Spleen (tissue), 11 donors: ENCODE results near the gene GSTA5. TPM values are rescaled to one million over a fixed set of nuclear protein-coding genes. Genes with fewer than 3 reads are reported as not detected.
"Not testable (repeated sequence)": the region's sequence is repeated elsewhere in the genome, so short reads cannot be mapped to it uniquely, and the experiment has no call there.

Experiments used
- DNase-seq: peaks from one replicate; pipeline ENCODE4 v3.0.0-alpha.2; 2020
- H3K27ac ChIP-seq, 8 donors: fragments of 200-600 bp; sonication (generic) in 7 of 8; 1 replicate in 4 of 8; 2 replicates in 4 of 8; pipeline versions ENCODE4 v1.5.0 to v1.8.0; 2016 to 2021; ENCODE audit warnings: inconsistent platforms in 4 of 8, mild to moderate bottlenecking in 4 of 8, moderate library complexity in 1 of 8
- H3K27me3 ChIP-seq, 7 donors: fragments of 200-600 bp; sonication (generic) in 6 of 7; replicated peaks in 1 of 7; 1 replicate in 4 of 7; 2 replicates in 3 of 7; pipeline versions ENCODE4 v1.5.0 to v1.8.0; 2016 to 2021; ENCODE audit warnings: inconsistent platforms in 3 of 7, mild to moderate bottlenecking in 1 of 7
- H3K36me3 ChIP-seq, 6 donors: fragments of 200-600 bp; sonication (generic) in 5 of 6; 1 replicate in 4 of 6; 2 replicates in 2 of 6; pipeline versions ENCODE4 v1.5.0 to v1.8.0; 2016 to 2021; ENCODE audit warnings: inconsistent platforms in 2 of 6
- H3K4me1 ChIP-seq, 6 donors: fragments of 200-600 bp; sonication (generic) in 5 of 6; 1 replicate in 3 of 6; 2 replicates in 3 of 6; pipeline versions ENCODE4 v1.5.0 to v1.8.0; 2016 to 2021; ENCODE audit warnings: inconsistent platforms in 3 of 6
- H3K4me3 ChIP-seq, 8 donors: fragments of 200-600 bp; sonication (generic) in 7 of 8; 1 replicate in 4 of 8; 2 replicates in 4 of 8; pipeline versions ENCODE4 v1.5.0 to v1.8.0; 2016 to 2021; ENCODE audit warnings: inconsistent platforms in 4 of 8, mild to moderate bottlenecking in 4 of 8, moderate library complexity in 2 of 8
- H3K9me3 ChIP-seq, 8 donors: fragments of 200-600 bp; sonication (generic) in 7 of 8; 1 replicate in 4 of 8; 2 replicates in 4 of 8; pipeline versions ENCODE4 v1.5.0 to v1.8.0; 2016 to 2021; ENCODE audit warnings: inconsistent platforms in 4 of 8
- POLR2A ChIP-seq, 3 donors: fragments of 450-650 bp; IDR thresholded peaks; one replicate each; pipeline ENCODE4 v1.5.1; 2017; ENCODE audit warnings: antibody characterized with exemption in 3 of 3, mild to moderate bottlenecking in 1 of 3
- POLR2AphosphoS5 ChIP-seq, 3 donors: sonication (generic); formaldehyde crosslinking; IDR thresholded peaks; one replicate each; pipeline ENCODE4 v1.5.1; 2017; ENCODE audit warnings: antibody characterized with exemption in 3 of 3
- WGBS, 5 donors: extraction: QIAGEN DNeasy Blood & Tissue Kit in 3 of 5; methylation state at CpG; one replicate each; pipeline versions ENCODE4 v1.1.5 to v1.1.7; 2013 to 2018; 5-methylcytosine and 5-hydroxymethylcytosine counted together
- intact Hi-C: fragments of 100-400 bp; cut with DNase I; formaldehyde crosslinking; loops from one replicate; pipeline ENCODE4 v1.15.0; 2023; ENCODE audit warnings: low total_unique reads
- polyA plus RNA-seq, 3 donors: library from polyadenylated mRNA; stranded (reverse); fragments of 200-250 nt; gene quantifications; one replicate each; pipeline ENCODE4 v1.2.1, GENCODE V29; 2013
- total RNA-seq, 7 donors: library from RNA; depleted of rRNA in 3 of 7; stranded (reverse); fragments of >200 nt in 3 of 7; fragmentation: NEBNext Ultra II Directional in 4 of 7; extraction: Animal tissue kit (Norgen Biotek cat#: 25700) in 4 of 7; gene quantifications; one replicate each; pipeline versions ENCODE4 v1.1.0 to v1.2.1, GENCODE V29; 2016 to 2021
- TF ChIP-seq, protein P1 (sequence below), 11 experiments: fragments of 200-600 bp in 7 of 11; fragments of 450-650 bp in 4 of 11; sonication (generic) in 4 of 11; IDR thresholded peaks in 8 of 11; conservative IDR thresholded peaks in 3 of 11; 1 replicate in 7 of 11; 2 replicates in 4 of 11; pipeline versions ENCODE4 v1.4.0 to v1.8.0; 2016 to 2021; ENCODE audit warnings: antibody characterized with exemption in 11 of 11, inconsistent platforms in 4 of 11, mild to moderate bottlenecking in 1 of 11
- donor health status: healthy with polysubstance abuse.
- donor health status: DM: no; HTN: no; CAD: no; lungs with moderate emphysema.
- donor health status: DM: no; HTN: no; CAD: no.
- donor health status: Bipolar disorder and iron deficiency.
- donor health status: healthy.
- donor health status: DM: no; HTN: no; CAD: no.
- donor health status: DM: yes; HTN: yes; CAD: no.

The GSTA5 gene
- total and polyA plus RNA-seq, 10 donors: not detected

DNA sequence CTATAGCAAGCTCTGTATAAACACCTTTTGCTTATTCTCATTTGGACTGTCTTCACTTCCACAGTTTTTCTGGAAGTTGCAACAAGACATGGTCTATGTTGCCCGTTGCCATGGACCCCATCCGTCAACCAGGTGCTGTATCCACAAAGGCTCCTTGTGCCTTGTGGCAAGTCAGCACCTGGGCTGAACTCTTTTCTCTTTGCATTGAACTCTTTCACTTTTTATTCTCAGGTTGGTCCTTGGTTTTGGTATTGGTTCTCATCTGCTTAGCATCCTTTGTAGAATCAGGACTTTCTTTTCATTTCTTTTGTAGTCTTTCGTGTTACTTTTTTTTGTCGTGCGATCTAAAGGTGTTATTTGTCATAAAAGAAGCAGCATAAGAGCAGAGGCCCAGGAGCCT, 32.0 kb downstream of the GSTA5 start:
- H3K9me3 ChIP-seq: no peaks in the 10 kb centered on the region
- no peaks in the 10 kb centered on the region for H3K4me1 ChIP-seq
- intact Hi-C loops: no loop called here
- no peak overlapping the region for H3K27ac ChIP-seq
- H3K27me3 ChIP-seq: no peaks in the 10 kb centered on the region
- TF ChIP-seq POLR2AphosphoS5 (IDR thresholded peaks at IDR 0.05) (no peak), POLR2A (IDR thresholded peaks at IDR 0.05) (no peak)
- TF ChIP-seq, protein P1, sequence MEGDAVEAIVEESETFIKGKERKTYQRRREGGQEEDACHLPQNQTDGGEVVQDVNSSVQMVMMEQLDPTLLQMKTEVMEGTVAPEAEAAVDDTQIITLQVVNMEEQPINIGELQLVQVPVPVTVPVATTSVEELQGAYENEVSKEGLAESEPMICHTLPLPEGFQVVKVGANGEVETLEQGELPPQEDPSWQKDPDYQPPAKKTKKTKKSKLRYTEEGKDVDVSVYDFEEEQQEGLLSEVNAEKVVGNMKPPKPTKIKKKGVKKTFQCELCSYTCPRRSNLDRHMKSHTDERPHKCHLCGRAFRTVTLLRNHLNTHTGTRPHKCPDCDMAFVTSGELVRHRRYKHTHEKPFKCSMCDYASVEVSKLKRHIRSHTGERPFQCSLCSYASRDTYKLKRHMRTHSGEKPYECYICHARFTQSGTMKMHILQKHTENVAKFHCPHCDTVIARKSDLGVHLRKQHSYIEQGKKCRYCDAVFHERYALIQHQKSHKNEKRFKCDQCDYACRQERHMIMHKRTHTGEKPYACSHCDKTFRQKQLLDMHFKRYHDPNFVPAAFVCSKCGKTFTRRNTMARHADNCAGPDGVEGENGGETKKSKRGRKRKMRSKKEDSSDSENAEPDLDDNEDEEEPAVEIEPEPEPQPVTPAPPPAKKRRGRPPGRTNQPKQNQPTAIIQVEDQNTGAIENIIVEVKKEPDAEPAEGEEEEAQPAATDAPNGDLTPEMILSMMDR (IDR thresholded peaks at IDR 0.05 in 8 of 11, conservative IDR thresholded peaks at IDR 0.05 in 3 of 11): no peak
- no peak for DNase-seq
- WGBS, 5 donors: 89 to 98% (median 93%) methylated on average over 5 of the region's 5 CpGs
- no peak overlapping the region for H3K4me3 ChIP-seq
- no peaks in the 10 kb centered on the region for H3K36me3 ChIP-seq

DNA sequence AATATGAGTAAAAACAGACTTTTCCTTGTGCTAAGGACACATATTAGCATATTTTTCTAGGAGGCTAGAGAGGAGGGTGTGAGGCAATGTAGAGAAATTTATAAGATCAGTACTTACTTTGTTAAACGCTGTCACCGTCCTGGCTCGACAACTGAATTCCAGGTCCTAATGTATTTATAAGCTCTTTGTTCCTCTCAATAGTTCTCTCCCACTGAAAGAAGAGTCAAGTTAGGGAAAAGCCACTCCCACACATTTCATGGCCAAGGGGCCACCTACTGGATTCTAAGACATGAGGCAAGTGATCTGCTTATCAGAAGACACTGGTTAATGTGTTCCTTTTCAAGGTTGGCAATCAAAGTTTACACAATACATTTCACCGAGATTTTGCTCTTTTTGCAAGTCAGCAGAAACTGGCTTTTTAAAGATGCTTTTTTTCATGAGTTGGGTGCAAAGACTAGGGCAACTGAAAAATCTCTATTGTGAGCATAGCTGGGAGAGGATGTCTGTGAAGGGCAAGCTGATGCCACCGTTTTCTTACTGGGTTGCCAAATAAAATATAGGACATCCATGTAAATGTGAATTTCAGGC, 36.9 kb downstream of the GSTA5 start, which contains the start of gene GSTA1:
Gene GSTA1, minus strand, starts transcription at position 149 of the 588 bp plus-strand sequence. CDS start 4,549 bp downstream, outside the sequence.
- DNase-seq, H3K4me1 ChIP-seq, H3K27ac ChIP-seq, H3K4me3 ChIP-seq, H3K9me3 ChIP-seq, H3K36me3 ChIP-seq, intact Hi-C loops, H3K27me3 ChIP-seq: not testable (repeated sequence)
- WGBS, 5 donors: 64 to 79% (median 72%) methylated on average over 5 of the region's 5 CpGs

DNA sequence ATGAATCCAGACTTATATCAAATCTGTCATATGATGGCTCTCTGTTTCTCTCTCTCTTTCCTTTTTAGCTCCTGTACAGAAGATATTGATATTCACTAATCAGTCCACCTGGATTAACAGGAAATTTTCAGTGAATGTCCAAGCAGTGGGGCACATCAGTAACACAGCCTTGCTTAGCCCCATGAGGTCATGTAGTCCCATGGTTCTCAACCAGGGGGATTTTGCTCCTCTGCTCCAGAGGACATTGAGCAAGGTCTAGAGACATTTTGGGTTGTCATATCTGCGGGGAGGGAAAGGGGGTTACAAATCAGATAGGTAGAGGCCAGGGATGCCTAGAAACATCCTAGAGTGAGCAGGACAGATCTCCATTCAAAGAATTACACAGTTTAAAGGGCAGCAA, 37.8 kb downstream of the GSTA5 start:
- WGBS, 5 donors: 75 to 100% (median 90%) methylated on average over 1 of the region's 1 CpG
- H3K27ac ChIP-seq: no peak overlapping the region
- intact Hi-C loops: no loop called here
- DNase-seq: no peak
- H3K9me3 ChIP-seq: no peaks in the 10 kb centered on the region
- TF ChIP-seq POLR2A (IDR thresholded peaks at IDR 0.05): no peak
- no peaks in the 10 kb centered on the region for H3K27me3 ChIP-seq
- H3K36me3 ChIP-seq: no peaks in the 10 kb centered on the region
- H3K4me3 ChIP-seq: no peak overlapping the region
- H3K4me1 ChIP-seq: no peaks in the 10 kb centered on the region

DNA sequence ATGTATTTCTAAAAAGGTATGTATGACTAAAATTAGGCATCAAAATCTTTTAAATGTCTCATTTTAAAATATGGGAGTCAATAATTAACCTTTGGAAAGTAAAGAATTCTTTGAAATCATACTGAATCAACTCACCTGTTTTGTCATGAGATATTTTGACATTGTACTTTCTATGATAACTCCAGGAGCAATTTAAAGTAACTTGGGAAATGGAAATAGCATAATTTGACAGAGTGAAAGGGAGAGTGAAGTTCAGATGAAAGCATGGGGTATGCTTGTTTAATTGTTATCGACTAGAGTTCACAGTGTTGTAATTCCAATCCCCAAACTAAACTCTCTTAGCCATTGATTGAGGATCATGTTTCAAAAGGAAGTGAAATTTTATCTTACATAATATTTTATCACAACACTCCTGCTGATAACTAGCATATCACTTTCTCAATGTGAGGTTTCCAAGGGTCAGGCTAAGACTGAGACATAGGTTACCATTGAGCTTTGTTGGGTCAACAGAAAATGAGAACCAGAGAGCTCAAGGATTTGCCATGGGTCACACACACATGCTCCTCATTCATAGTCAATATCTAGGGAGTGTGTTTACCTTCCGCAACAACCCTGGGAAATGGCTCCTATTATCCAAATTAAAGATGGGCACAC, 39.3 kb downstream of the GSTA5 start:
- no peaks in the 10 kb centered on the region for H3K4me1 ChIP-seq
- intact Hi-C loops: no loop called here
- no peaks in the 10 kb centered on the region for H3K27me3 ChIP-seq
- no peak overlapping the region for H3K27ac ChIP-seq
- WGBS, 5 donors: 90 to 95% (median 92%) methylated on average over 2 of the region's 2 CpGs
- H3K36me3 ChIP-seq: no peaks in the 10 kb centered on the region
- TF ChIP-seq POLR2AphosphoS5 (IDR thresholded peaks at IDR 0.05) (no peak), POLR2A (IDR thresholded peaks at IDR 0.05) (no peak)
- TF ChIP-seq, protein P1 (IDR thresholded peaks at IDR 0.05 in 8 of 11, conservative IDR thresholded peaks at IDR 0.05 in 3 of 11): no peak
- no peak for DNase-seq
- no peaks in the 10 kb centered on the region for H3K9me3 ChIP-seq
- no peak overlapping the region for H3K4me3 ChIP-seq

DNA sequence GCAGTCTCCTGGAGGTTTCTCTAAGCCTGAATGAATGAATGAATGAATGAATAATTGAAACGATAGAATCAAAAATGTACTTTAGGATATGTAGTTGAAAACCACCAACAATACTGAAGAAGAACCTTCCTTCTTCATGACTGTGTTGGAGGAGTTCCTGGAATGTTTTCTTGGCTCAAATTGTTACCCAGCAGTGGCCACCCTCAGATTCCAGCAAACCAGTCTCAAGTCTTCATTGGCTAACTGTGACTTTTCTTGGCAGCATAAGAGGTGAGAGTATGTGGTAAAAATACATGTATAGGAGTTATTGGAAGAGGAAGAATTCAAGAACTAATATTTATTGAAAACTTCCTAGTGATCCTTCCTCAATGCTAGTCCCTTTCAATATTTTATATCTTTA, 41.3 kb downstream of the GSTA5 start:
- H3K9me3 ChIP-seq, DNase-seq, H3K4me3 ChIP-seq, H3K27me3 ChIP-seq, H3K4me1 ChIP-seq, intact Hi-C loops, H3K36me3 ChIP-seq, H3K27ac ChIP-seq: not testable (repeated sequence)
- WGBS, 5 donors: 72 to 97% (median 92%) methylated on average over 1 of the region's 1 CpG

DNA sequence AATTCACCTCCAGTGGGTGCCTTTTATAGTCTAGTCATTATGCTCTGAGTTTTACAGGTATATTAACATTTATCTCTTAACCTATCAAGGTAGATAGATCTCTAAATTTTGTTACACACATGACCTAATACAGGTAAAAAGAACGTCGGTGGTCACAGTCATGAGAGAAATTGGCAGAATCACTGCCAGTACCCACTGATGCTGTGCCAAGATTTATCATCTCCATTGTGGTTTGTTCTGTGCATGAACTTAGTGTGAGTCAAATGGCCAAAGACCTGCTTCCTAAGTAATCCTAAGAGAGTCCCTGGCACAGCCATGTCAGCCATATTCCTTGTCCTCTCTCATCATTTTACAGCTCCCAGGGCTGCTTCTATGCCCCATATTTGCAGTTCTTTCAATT, 46.2 kb downstream of the GSTA5 start:
- H3K4me3 ChIP-seq, H3K4me1 ChIP-seq, DNase-seq, intact Hi-C loops, H3K36me3 ChIP-seq, H3K27me3 ChIP-seq, H3K27ac ChIP-seq: not testable (repeated sequence)
- 86 to 97% (median 90%) methylated on average over 2 of the region's 2 CpGs for WGBS, 5 donors
- H3K9me3 ChIP-seq: peaks cover 0 to 13% (median 0%) of the 10 kb centered on the region in 8 donors
